ENCODE measurements around the gene TNMD.

TNMD gene

GRCh38 chrX:100643956-100644860 lies 59.5 kb downstream of the TNMD start, which contains the start of gene SRPX2:
Gene SRPX2, plus strand, starts transcription at chrX:100644199. Its CDS starts 2,124 bp downstream, at chrX:100646323.
- peak; percentile 94 for DNase-seq (ENCODE audit: low read depth)

GRCh38 chrX:100645106-100645505 lies 60.4 kb downstream of the TNMD start:
- DNase-seq (ENCODE audit: low read depth): no peak

- peak; percentile 72 for DNase-seq (ENCODE audit: low read depth)
These were observed 62.4 kb downstream of the TNMD start for GRCh38 chrX:100647095-100647494.

GRCh38 chrX:100647739-100648138 lies 63.0 kb downstream of the TNMD start:
- DNase-seq (ENCODE audit: low read depth): peak; percentile 42

GRCh38 chrX:100648458-100649417 lies 64.0 kb downstream of the TNMD start:
- DNase-seq (ENCODE audit: low read depth): no peak
